Sigmoid colon (tissue), 3 donors: ENCODE data around the gene NAA35.

Source experiments
- POLR2A ChIP-seq, 2 donors: fragments of 450-650 bp; IDR thresholded peaks; one replicate each; pipeline ENCODE4 v1.6.1; 2016; ENCODE audit warnings: antibody characterized with exemption in 2 of 2, mild to moderate bottlenecking in 2 of 2, moderate library complexity in 2 of 2
- TF ChIP-seq, protein P1 (sequence below), 4 experiments: fragments of 450-650 bp in 3 of 4; fragments of 200-600 bp in 1 of 4; IDR thresholded peaks; one replicate each; pipeline ENCODE4 v1.5.1; 2016 to 2019; ENCODE audit warnings: antibody characterized with exemption in 4 of 4, mild to moderate bottlenecking in 3 of 4, moderate library complexity in 2 of 4

DNA sequence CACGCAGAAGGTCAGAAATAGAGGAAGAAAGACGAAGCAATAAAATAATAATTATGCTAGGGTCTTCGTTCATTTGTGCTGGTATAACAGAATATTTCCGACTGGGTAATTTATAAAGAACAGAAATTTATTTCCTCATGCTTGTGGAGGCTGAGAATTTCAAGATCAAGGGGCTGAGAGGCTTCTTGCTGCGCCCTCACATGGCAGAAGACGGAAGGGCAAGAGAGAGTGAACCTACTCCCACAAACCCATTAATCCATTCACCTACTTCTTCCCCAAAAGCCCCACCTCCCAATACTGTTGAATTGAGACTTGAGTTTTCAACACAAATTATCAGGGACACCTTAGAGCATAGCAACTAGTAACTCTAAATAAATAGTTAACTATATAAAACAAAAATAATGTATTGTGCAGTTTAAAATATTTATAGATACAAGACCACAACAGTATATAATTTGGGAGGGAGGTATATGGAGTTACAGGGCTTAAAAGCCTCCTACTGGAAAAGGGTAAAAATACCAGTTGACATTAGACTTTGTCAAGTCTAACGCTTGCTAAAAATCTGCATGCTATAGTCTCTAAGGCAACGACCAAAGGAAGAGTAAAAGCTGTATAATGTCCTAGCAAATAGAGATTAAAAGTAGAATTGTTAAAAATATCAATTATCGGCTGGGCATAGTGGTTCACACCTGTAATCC, 40.3 kb upstream of the NAA35 start:
- no peak for TF ChIP-seq POLR2A (IDR thresholded peaks at IDR 0.05)
- TF ChIP-seq, protein P1, sequence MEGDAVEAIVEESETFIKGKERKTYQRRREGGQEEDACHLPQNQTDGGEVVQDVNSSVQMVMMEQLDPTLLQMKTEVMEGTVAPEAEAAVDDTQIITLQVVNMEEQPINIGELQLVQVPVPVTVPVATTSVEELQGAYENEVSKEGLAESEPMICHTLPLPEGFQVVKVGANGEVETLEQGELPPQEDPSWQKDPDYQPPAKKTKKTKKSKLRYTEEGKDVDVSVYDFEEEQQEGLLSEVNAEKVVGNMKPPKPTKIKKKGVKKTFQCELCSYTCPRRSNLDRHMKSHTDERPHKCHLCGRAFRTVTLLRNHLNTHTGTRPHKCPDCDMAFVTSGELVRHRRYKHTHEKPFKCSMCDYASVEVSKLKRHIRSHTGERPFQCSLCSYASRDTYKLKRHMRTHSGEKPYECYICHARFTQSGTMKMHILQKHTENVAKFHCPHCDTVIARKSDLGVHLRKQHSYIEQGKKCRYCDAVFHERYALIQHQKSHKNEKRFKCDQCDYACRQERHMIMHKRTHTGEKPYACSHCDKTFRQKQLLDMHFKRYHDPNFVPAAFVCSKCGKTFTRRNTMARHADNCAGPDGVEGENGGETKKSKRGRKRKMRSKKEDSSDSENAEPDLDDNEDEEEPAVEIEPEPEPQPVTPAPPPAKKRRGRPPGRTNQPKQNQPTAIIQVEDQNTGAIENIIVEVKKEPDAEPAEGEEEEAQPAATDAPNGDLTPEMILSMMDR (IDR thresholded peaks at IDR 0.05), result peak in 2 of 4 experiments; percentile 8 to 26
